WTC11 (cell line): ENCODE measurements around the gene UBAP2L.

Experiments used
- CTCF ChIP-seq: fragments of 200-600 bp; IDR thresholded peaks from 2 replicates; pipeline ENCODE4 v1.8.0; 2022; ENCODE audit warnings: antibody characterized with exemption
- MLX ChIP-seq: sonication (generic); formaldehyde crosslinking; IDR thresholded peaks from 2 replicates; pipeline ENCODE4 v1.8.1; 2023; ENCODE audit warnings: mild to moderate bottlenecking, missing genetic modification reagents, moderate library complexity

DNA sequence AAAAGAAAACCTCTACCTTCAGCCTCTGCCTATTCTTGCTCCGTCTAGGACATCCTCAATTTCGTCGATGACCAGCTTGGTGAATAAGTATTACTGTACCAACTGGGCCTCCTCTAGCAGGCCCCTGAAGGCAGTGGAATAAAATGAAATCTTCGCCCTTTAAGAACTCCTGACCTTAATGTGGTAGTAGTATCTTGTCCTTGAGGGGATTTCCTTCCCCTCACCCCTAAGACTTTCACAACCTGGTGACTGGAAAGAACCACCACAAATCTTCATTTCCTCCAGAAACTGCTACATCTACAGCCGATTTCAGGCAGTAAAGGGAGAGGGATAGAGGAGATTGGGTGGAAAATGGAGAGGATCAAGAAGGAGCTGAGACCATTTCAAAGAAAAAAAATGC, 50.1 kb downstream of the UBAP2L start:
- no peak for TF ChIP-seq MLX
- no peak for TF ChIP-seq CTCF
